ENCODE data around the gene DDX39A. TPM values are rescaled to one million over a fixed set of nuclear protein-coding genes. Genes with fewer than 3 reads are reported as not detected.
A peak's percentile ranks its signal among the peaks of the same experiment; 100 is the strongest.

The DDX39A gene
- total RNA-seq, 1 donor from 2014 or later = 210 TPM

DNA sequence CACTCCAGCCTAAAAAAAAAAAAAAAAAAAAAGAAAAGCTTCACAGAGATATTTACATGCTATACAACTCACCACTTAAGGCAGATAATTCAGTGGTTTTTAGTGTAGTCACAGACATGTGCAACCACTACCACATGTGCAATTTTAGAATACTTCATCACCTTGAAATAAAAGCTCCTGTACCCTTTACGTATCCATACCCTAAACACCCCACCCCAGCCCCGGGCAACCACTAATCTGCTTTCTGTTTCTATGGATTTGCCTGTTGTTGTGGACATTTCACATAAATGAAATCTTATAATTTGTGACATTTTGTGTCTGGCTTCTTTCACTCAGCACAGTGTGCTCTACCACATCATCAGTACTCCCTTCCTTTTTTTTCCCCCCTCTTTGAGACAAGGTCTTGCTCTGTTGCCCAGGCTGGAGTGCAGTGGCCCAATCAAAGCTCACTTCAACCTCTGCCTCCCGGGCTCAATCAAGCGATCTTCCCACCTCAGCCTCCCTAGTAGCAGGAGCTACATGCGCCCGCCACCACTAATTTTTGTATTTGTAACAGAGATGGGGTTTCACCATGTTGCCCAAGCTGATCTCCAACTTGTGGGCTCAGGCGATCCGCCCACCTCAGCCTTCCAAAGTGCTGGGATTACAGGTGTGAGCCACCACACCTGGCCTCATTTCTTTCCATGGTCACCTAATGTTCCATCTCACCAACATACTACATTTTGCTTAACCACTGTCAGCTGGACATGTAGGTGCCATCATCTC is 4.0 kb downstream of the DDX39A start:
- peaks cover 74% of the 10 kb centered on the region for H3K36me3 Mint-ChIP-seq (ENCODE audit: low read depth)

DNA sequence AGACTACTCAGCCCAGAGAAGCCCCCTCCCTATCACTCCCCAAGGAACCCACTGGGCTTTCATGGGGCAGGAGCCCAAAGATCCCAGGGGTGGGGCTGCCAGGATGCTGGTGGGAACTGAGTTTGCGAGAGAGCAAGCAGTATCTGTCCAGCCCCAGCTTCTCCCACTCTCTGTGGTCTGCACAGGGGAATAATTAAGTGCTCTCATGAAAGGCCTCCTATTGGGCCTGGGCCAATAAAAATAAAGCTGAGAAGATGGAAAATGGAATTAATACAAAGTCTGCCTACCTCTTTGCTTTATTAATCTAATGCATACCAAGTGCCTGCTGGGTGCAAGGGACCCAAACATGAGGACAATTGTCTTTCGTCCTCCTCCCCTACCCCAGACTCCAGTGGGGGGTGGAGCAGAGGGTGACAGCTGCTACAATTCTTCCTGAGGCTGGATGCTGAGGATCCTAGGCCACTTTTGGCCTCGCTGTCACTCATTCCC is 5.4 kb downstream of the DDX39A start:
- H3K9me3 Mint-ChIP-seq = no peaks in the 10 kb centered on the region
- intact Hi-C loops (cut with micrococcal nuclease) = no loop called here
- peaks cover 79% of the 10 kb centered on the region for H3K36me3 Mint-ChIP-seq (ENCODE audit: low read depth)
- H3K4me3 Mint-ChIP-seq = no peak overlapping the region
- CTCF ChIA-PET = interaction anchor here (1.3 to 2.0 kb wide), 2 partner anchors 18 to 30 kb away, joined by 3 to 9 read pairs; partner anchors contain the start of gene PKN1
- TF ChIP-seq, protein P1, sequence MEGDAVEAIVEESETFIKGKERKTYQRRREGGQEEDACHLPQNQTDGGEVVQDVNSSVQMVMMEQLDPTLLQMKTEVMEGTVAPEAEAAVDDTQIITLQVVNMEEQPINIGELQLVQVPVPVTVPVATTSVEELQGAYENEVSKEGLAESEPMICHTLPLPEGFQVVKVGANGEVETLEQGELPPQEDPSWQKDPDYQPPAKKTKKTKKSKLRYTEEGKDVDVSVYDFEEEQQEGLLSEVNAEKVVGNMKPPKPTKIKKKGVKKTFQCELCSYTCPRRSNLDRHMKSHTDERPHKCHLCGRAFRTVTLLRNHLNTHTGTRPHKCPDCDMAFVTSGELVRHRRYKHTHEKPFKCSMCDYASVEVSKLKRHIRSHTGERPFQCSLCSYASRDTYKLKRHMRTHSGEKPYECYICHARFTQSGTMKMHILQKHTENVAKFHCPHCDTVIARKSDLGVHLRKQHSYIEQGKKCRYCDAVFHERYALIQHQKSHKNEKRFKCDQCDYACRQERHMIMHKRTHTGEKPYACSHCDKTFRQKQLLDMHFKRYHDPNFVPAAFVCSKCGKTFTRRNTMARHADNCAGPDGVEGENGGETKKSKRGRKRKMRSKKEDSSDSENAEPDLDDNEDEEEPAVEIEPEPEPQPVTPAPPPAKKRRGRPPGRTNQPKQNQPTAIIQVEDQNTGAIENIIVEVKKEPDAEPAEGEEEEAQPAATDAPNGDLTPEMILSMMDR (IDR thresholded peaks at IDR 0.05) = no peak
- POLR2A ChIA-PET = no interaction called here
- no peak for DNase-seq
- peaks cover 68% of the 10 kb centered on the region for H3K4me1 Mint-ChIP-seq
- no peaks in the 10 kb centered on the region for H3K27me3 Mint-ChIP-seq
- no peak for ATAC-seq (ENCODE audit: low read depth)
- H3K27ac Mint-ChIP-seq = no peak overlapping the region

More for the DNA sequence above, 4.0 kb downstream of the DDX39A start:
- TF ChIP-seq, protein P1 (IDR thresholded peaks at IDR 0.05) = no peak
- Mint-ChIP-seq H3K27me3 (no peaks in the 10 kb centered on the region), H3K9me3 (no peaks in the 10 kb centered on the region), H3K4me1 (peaks cover 70% of the 10 kb centered on the region), H3K27ac (peak overlapping the region; percentile 56), H3K4me3 (peak overlapping the region; percentile 57)
- intact Hi-C loops (cut with micrococcal nuclease) = loop anchor here (5.0 kb wide), 1 partner anchor 408 kb away; the partner anchor contains the start of gene RFX1
- DNase-seq (no peak), ATAC-seq (ENCODE audit: low read depth) (no peak)
- ChIA-PET CTCF (interaction anchor here (0.6 to 2.0 kb wide), 4 partner anchors 17 to 1438 kb away, joined by 3 to 9 read pairs (median 4); partner anchors contain the start of gene PKN1), POLR2A (interaction anchor here (0.6 to 1.9 kb wide), 6 partner anchors 9 to 103 kb away, joined by 3 to 6 read pairs (median 4); partner anchors contain the start of genes DNAJB1 and PKN1)

DNA sequence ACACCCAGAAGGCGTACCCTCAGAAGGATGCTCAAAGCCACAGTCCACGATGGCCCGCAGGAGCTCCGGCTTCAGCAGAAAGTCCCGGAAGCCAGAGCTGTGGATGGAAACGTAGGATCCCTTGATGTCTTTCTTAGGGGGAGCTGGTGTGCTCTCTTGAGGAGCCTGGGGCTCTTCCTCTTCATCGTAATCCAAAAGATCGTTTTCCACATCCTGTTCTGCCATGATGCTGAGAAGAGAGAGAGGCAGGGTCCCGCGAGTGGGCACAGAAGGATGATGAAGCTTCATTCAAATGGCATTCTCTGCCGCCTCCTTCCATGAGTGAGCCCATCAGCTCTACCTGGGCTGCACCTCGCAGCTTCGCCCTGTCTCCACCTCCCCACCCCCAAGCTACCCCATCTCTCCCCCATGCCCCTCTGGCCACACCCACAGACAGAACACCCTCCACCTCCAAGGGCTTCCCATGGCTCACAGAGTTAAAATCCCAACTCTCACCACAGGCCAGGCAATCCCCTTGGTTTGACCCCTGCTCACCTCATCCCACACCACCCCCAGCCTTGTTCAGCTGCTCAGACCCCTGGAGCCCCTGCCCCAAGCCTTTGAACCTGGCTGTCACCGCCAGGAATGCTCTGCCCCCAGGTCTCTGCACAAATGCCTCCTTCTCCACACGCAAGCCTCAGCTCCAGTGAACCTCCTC is 6.0 kb downstream of the DDX39A start:
- Mint-ChIP-seq H3K9me3 (no peaks in the 10 kb centered on the region), H3K27me3 (no peaks in the 10 kb centered on the region), H3K27ac (no peak overlapping the region), H3K4me3 (no peak overlapping the region), H3K36me3 (ENCODE audit: low read depth) (peaks cover 82% of the 10 kb centered on the region), H3K4me1 (peaks cover 72% of the 10 kb centered on the region)
- TF ChIP-seq, protein P1 (IDR thresholded peaks at IDR 0.05) = no peak
- DNase-seq = no peak
- ChIA-PET CTCF (interaction anchor here (2.0 kb wide), 1 partner anchor 19 kb away, joined by 9 read pairs; the partner anchor contains the start of gene PKN1), POLR2A (interaction anchor here (1.0 kb wide), 1 partner anchor 32 kb away, joined by 3 read pairs; the partner anchor contains the start of gene ADGRE5)
- intact Hi-C loops (cut with micrococcal nuclease) = no loop called here
- ATAC-seq (ENCODE audit: low read depth) = no peak

DNA sequence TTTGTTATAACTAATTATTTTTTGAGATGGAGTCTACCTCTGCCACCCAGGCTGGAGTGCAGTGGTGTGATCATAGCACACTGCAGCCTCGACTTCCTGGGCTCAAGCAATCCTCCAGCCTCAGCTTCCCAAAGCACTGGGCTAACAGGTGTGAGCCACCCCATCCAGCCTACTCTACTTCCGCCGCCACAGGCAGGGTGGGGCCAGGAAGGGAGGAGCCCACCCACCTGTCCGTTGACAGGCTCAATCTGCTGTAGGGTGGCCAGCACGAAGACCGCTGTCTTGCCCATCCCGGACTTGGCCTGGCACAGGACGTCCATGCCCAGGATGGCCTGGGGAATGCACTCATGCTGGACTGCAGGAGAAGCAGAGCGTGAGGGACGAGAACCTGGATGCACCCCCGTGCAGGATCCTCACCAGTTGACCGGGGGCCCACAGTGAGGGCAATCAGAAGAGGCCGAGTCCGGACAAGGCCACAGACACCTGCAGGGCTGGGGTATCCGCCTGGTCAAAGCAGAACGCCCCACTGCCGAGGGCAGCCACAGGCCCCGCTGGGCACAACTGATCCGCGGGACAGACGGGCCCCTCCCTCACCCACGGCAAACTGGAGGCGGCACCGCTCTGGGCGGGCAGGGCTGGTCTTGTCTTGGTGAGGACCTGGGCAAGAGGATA is 6.7 kb downstream of the DDX39A start:
- Mint-ChIP-seq H3K27ac (no peak overlapping the region), H3K36me3 (ENCODE audit: low read depth) (peaks cover 86% of the 10 kb centered on the region), H3K9me3 (no peaks in the 10 kb centered on the region), H3K4me3 (no peak overlapping the region), H3K4me1 (peaks cover 66% of the 10 kb centered on the region), H3K27me3 (no peaks in the 10 kb centered on the region)
- intact Hi-C loops (cut with micrococcal nuclease) = no loop called here
- CTCF ChIA-PET = no interaction called here
- DNase-seq (no peak), ATAC-seq (ENCODE audit: low read depth) (no peak)
- TF ChIP-seq, protein P1 (IDR thresholded peaks at IDR 0.05) = no peak
- POLR2A ChIA-PET = interaction anchor here (0.6 to 1.0 kb wide), 2 partner anchors 32 to 305 kb away, joined by 3 read pairs; partner anchors contain the start of gene ADGRE5

Data from activated B cell treated with CpG ODN at 0.5 μM for 24 hours (primary cell).